Spleen (tissue), 7 donors: ENCODE results near the gene KHDRBS2.

Source experiments
- POLR2A ChIP-seq, 3 donors: fragments of 450-650 bp; IDR thresholded peaks; one replicate each; pipeline ENCODE4 v1.5.1; 2017; ENCODE audit warnings: antibody characterized with exemption in 3 of 3, mild to moderate bottlenecking in 1 of 3
- POLR2AphosphoS5 ChIP-seq, 3 donors: sonication (generic); formaldehyde crosslinking; IDR thresholded peaks; one replicate each; pipeline ENCODE4 v1.5.1; 2017; ENCODE audit warnings: antibody characterized with exemption in 3 of 3
- TF ChIP-seq, protein P1 (sequence below), 11 experiments: fragments of 200-600 bp in 7 of 11; fragments of 450-650 bp in 4 of 11; sonication (generic) in 4 of 11; IDR thresholded peaks in 8 of 11; conservative IDR thresholded peaks in 3 of 11; 1 replicate in 7 of 11; 2 replicates in 4 of 11; pipeline versions ENCODE4 v1.4.0 to v1.8.0; 2016 to 2021; ENCODE audit warnings: antibody characterized with exemption in 11 of 11, inconsistent platforms in 4 of 11, mild to moderate bottlenecking in 1 of 11
- donor health status: DM: no; HTN: no; CAD: no; lungs with moderate emphysema.
- donor health status: DM: no; HTN: no; CAD: no.
- donor health status: DM: no; HTN: no; CAD: no.

- TF ChIP-seq, protein P1, sequence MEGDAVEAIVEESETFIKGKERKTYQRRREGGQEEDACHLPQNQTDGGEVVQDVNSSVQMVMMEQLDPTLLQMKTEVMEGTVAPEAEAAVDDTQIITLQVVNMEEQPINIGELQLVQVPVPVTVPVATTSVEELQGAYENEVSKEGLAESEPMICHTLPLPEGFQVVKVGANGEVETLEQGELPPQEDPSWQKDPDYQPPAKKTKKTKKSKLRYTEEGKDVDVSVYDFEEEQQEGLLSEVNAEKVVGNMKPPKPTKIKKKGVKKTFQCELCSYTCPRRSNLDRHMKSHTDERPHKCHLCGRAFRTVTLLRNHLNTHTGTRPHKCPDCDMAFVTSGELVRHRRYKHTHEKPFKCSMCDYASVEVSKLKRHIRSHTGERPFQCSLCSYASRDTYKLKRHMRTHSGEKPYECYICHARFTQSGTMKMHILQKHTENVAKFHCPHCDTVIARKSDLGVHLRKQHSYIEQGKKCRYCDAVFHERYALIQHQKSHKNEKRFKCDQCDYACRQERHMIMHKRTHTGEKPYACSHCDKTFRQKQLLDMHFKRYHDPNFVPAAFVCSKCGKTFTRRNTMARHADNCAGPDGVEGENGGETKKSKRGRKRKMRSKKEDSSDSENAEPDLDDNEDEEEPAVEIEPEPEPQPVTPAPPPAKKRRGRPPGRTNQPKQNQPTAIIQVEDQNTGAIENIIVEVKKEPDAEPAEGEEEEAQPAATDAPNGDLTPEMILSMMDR (IDR thresholded peaks at IDR 0.05 in 8 of 11, conservative IDR thresholded peaks at IDR 0.05 in 3 of 11): no peak
- TF ChIP-seq POLR2AphosphoS5 (IDR thresholded peaks at IDR 0.05) (no peak), POLR2A (IDR thresholded peaks at IDR 0.05) (no peak)
These were observed 326.8 kb downstream of the KHDRBS2 start for GRCh38 chr6:61959196-61959595.
